MV-4-11 (cell line): Measurements from ENCODE around the gene EQTN.
"Not testable (repeated sequence)": the region's sequence is repeated elsewhere in the genome, so short reads cannot be mapped to it uniquely, and the experiment has no call there.

Source experiments
- DNase-seq: peaks from one replicate; lab custom pipeline; 2025; lab: John Stamatoyannopoulos, UW

EQTN gene

DNA sequence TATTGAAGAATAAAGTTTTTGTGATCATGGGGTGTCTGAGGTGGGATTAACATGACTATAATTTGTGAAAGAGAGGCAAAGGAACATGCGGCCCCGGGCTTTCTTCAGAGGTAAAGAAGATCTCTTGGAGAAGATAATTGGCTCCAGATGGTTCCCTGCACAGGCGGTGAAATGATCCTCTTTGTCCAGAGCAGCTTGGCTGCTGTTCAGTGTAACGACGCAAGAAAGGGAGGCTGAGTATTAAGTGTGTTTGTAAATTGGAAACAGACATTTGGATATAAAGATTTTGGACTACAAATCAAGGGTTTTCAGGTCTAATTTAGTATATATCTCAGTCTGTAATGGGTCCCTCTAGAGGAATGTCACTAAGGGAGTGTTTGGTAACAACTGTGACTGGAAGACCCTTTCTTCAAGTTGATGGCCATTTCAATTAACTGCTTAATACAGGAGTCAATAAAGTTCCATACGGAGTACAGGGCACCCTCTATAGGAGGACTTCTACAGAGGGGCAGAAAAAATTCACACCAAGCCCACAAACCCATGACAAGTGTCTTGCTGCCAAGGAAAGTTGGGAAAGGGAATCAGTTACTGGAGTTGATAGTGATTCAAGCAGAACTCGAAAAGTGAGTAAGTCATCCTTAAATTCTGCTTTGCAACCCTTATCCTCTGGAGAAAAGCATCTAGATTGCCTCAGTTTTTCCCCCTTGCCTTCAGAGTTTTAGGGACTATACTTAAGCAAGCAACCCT is 4.1 kb downstream of the EQTN start:
- no peak for DNase-seq

- DNase-seq: no peak
Observed at GRCh38 chr9:27291292-27291691, 5.7 kb downstream of the EQTN start.

DNA sequence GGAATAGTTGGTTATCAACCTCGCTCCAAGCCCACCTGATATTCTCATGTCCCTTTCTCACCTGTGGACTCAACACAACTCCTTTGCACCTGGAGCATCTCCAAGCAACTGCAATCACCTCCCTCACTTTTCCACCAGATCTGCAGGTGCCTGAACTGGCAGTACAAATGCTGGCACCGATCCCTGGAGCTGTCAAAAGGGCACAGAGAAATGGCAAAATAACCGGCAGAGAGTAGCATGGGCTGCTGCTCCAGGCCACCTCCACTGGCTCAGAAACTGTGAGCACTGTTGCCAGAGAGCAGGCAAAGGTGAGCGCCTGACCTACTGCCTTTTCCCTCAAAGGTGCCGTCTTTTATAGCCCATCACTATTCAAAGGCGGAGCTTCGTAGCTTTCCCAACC is 14.7 kb downstream of the EQTN start:
- DNase-seq: no peak

GRCh38 chr9:27280860-27281259 is 16.1 kb downstream of the EQTN start:
- DNase-seq: peak; percentile 79

DNA sequence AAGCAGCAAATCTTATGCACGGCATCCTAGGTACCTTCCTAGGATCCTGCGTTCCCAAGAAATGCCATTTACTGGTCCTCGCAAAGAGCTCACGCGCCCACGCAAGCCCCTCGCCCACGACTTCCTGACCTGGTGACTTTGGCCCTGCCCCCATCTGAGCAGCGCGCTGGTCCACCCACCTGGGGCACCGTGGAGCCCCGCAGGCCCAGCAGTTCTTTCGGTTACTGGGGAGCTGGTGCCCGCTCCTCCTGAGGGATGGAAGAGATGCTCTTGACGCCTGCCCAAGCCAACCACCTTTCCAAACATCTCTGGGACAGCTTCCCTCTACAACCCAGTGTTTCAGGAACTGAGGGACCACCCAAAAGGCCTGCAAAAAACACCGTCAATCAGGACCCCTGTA is 16.7 kb downstream of the EQTN start:
- no peak for DNase-seq

DNA sequence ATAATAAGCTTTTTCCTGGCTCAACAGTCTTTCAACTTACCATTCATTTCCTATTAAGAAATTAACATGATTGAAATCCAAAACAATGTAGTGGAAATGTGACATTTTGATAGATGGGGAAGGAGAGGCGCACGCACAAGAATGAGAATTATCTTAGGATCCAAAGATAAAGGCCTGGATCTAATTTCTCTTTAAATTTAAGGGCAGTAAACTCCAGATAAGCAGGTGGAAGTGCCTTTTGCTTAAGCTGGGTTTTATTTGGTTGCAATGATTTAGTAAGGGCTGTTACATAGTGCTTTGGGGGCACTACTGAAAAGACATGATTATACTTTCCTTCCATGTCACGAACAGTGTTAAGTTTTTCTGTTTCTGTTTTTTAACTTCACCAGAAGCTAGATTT is 17.3 kb downstream of the EQTN start:
- no peak for DNase-seq

- DNase-seq: no peak
Observed at GRCh38 chr9:27278374-27278773, 18.6 kb downstream of the EQTN start.

- DNase-seq: peak; percentile 40
Observed at GRCh38 chr9:27276193-27277030, 20.5 kb downstream of the EQTN start.

DNA sequence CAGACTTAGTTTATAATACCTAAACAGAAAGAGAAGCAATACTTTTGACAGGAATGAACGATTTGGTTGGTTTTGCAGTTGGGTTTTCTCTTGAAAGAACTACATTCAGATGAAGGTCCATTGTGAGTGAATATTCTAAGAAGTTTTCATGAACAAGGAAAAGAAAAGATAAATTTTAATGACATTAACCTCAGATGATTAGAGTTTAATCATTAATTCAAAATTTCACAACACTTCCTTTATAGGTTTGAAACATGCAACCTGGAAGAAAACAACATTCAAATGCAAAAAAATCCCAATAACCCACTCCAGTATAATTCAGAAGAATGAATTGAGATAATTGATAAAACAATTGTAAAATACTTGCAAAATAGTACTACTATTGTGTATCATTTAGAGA is 23.8 kb downstream of the EQTN start:
- DNase-seq: no peak

DNA sequence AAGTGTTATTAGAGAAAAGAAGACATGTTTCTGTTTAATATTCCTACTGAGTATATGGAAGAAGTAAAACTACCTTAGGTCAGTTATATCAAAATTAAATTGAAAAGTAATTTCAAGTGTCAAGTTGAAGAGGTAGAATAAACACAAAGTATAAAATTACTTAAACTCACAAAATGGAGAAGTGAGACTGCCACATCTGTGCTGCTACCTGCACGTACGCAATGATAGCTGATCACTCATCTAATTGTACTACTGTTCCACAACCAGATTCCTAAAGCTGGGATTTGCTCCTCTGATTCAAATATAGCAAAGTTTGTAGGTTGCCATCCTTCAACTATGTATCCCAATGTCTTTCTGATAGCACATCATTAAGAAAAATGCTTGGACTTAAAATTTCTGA is 24.8 kb downstream of the EQTN start:
- DNase-seq: no peak

GRCh38 chr9:27261517-27262211 is 35.3 kb downstream of the EQTN start:
- no peak for DNase-seq

GRCh38 chr9:27260789-27261516 is 36.0 kb downstream of the EQTN start:
- DNase-seq: no peak

GRCh38 chr9:27258662-27259061 is 38.3 kb downstream of the EQTN start:
- DNase-seq: no peak

DNA sequence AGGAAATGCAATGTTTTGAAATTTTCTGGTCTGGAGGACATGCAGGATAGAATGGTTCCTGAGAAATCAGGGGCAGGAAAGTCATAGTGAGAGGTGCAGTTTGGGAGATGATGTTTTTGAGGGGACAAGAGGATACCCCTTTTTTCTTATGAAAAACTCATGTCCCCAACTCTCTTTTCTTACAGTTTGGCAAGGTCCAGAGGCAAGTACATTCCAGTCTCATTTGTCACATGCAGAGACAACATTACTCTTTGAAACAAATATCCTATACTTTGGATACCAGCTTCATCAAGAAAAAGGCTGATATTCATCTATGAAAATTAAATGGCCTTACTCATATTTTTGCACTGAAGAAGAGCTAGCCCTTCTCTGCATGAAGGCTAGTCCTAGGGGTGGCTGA is 48.2 kb downstream of the EQTN start:
- no peak for DNase-seq

DNA sequence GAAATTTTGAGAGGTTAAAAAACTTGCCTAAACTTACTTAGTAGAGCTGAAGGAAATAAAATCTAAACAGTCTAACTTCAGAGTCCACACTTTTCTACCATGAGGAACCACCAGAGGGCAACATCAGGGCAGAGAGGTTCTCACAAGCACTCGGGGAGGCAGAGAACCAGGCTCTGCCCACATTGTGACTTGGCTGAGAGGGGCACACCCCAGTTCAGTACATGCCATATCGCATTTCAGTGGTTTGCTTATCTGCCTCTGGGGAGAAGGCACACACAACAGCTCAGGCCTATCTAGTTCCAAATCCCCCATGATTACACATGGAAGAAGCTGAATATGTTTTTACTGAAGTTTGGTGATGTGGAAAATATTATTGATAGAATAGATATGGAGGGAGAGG is 49.2 kb downstream of the EQTN start:
- DNase-seq: no peak

GRCh38 chr9:27239648-27240047 is 57.3 kb downstream of the EQTN start:
- DNase-seq: not testable (repeated sequence)
